GM13977 (cell line): ENCODE measurements around the gene TFPI.

ENCODE experiments used
- DNase-seq: peaks from one replicate; pipeline ENCODE4 v3.0.0; 2012; ENCODE audit warnings: low spot score
- in situ Hi-C: fragments of 300-500 bp; cut with MboI; formaldehyde crosslinking; loops from one replicate; pipeline ENCODE4 v1.12.0; 2022; ENCODE audit warnings: low sequenced_read_pairs, low pct_unique_long_range_greater_than_20kb, mixed read lengths, inconsistent platforms; ENCODE audit not compliant: unreplicated experiment
- TF ChIP-seq, protein P1 (sequence below): IDR thresholded peaks from 2 replicates; pipeline ENCODE4 v1.5.1; 2012; ENCODE audit warnings: mild to moderate bottlenecking, control low read depth; ENCODE audit not compliant: insufficient read depth; ENCODE audit errors: extremely low read depth, missing control alignments

Gene TFPI

DNA sequence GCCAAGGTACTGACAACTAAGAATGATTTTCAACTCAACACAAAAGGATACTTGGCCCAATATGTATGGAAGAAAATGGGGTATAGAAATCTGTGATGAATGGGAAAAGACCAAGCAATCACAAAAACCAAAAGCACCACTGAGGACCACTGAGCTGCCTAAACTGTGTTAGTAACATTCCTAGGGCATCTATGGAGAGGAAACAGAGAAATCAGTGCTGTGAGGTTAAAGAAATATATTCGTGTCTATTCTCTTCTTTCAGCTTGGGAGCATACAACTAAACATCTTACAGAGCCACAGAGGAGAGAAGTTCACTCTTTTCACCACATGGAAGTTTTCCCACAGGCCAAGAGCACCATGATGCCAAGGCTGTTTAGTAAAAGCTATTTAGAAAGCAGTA is 58.9 kb downstream of the TFPI start:
- TF ChIP-seq, protein P1, sequence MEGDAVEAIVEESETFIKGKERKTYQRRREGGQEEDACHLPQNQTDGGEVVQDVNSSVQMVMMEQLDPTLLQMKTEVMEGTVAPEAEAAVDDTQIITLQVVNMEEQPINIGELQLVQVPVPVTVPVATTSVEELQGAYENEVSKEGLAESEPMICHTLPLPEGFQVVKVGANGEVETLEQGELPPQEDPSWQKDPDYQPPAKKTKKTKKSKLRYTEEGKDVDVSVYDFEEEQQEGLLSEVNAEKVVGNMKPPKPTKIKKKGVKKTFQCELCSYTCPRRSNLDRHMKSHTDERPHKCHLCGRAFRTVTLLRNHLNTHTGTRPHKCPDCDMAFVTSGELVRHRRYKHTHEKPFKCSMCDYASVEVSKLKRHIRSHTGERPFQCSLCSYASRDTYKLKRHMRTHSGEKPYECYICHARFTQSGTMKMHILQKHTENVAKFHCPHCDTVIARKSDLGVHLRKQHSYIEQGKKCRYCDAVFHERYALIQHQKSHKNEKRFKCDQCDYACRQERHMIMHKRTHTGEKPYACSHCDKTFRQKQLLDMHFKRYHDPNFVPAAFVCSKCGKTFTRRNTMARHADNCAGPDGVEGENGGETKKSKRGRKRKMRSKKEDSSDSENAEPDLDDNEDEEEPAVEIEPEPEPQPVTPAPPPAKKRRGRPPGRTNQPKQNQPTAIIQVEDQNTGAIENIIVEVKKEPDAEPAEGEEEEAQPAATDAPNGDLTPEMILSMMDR = no peak
- in situ Hi-C loops = no loop called here
- no peak for DNase-seq

DNA sequence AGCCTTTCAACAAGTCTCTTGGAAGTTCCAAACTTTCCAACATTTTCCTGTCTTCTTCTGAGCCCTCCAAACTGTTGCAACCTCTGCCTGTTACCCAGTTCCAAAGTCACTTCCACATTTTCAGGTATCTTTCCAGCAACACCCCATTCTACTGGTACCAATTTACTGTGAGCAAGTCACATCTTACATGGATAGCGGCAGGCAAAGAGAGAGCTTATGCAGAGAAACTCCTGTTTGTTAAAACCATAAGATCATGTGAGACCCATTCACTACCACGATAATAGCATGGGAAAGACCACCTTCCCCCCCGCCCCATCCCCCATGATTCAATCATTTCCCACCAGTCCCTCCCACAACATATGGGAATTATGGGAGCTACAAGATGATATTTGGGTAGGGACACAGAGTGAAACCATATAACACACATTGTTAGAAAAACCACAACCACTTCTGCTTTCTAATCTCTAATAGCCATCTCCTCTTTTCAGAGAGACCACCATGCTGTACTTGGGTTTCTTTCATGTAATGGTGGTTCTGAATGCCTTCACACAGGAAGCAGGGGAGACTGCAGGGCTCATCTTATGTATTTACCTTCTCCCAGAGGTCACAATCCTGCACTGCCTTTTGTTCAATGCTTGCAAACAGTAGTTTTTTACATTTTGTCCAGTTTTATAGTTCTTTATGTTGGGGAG is 60.2 kb downstream of the TFPI start:
- in situ Hi-C loops = no loop called here
- TF ChIP-seq, protein P1 = no peak

DNA sequence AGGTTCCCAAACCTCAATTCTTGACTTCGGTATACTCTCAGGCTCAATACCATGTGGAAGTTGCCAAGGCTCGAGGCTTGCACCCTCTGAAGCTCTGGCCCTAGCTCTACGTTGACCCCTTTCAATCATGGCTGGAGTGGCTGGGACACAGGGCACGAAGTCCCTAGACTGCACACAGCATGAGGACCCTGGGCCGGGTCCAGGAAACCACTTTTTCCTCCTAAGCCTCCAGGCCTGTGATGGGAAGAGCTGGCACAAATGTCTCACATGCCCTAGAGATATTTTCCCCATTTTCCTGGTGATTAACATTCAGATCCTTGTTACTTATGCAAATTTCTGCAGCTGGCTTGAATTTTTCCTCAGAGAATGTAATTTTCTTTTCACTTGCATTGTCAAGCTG is 61.1 kb downstream of the TFPI start:
- no peak for DNase-seq
- TF ChIP-seq, protein P1 = no peak
- in situ Hi-C loops = no loop called here

More for the DNA sequence above, 60.2 kb downstream of the TFPI start:
- DNase-seq = no peak

DNA sequence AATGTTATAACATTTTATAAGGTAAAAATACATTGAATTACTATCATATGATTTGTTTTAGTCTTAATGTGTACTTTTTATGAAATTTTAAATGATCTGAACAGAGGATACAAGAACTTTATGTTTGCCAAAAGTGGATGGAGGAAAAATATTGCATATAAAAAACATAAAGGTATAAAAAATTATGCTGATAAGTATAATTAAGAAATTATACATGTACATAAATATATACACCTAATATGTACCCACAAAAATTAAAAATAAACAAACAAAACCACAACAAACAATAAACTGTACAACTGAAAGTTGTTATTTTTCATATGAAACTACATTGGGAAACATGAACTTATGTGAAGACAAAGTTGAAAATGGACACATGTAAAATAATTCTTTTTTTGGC is 68.0 kb downstream of the TFPI start:
- TF ChIP-seq, protein P1 = no peak
- in situ Hi-C loops = no loop called here
- no peak for DNase-seq

DNA sequence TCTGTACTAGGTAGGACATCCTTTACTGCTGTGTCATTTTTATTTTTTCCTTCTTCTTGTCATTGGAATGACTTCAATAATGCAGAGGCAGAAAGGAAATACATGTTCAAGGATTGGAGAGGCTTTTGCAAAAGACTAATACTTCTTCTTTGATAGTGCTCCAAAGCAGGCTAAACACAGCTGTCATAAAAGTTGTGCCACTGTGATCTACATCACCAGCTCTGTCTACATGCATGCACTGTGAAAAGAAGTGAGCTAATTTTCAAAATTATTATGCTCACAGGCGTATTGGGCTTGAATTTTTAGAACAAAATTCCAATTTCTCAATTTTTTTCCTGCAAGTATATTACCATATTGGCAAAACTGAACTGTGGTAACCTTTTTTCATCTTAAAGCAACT is 68.7 kb downstream of the TFPI start:
- TF ChIP-seq, protein P1 = no peak
- in situ Hi-C loops = no loop called here
- DNase-seq = no peak

DNA sequence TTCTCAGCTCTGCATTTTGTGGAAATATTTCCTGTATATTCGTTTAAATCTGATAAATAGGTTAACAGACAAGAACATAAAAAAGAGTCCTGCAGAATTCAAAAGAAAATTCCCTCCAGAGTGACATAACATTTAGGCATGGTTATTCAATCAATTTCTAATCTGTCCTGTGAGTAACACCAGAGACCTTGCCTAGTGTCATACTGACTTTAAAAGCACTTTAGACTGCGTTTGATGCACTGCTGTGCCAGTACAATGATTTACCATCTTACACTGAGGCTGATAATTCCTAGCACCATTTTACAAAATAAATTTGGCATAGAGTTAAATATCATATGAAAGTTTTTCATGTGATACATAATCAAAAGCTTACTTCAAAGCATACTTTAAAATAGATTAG is 70.7 kb downstream of the TFPI start:
- TF ChIP-seq, protein P1 = no peak
- DNase-seq = no peak
- in situ Hi-C loops = no loop called here
